GM19035 (cell line): ENCODE data around the gene ROR1.
"Not testable (repeated sequence)": the region's sequence is repeated elsewhere in the genome, so short reads cannot be mapped to it uniquely, and the experiment has no call there.

Experiments used
- ATAC-seq: cut with Tn5 transposase; IDR thresholded peaks from one replicate; pipeline ENCODE4 v1.9.1; 2021; ENCODE audit not compliant: unreplicated experiment

ROR1 gene

GRCh38 chr1:64087768-64088167 is 314.0 kb downstream of the ROR1 start:
- no peak for ATAC-seq

- ATAC-seq = no peak
These were observed 316.6 kb downstream of the ROR1 start for GRCh38 chr1:64090436-64090835.

- ATAC-seq = no peak
These were observed 319.1 kb downstream of the ROR1 start for GRCh38 chr1:64092851-64093371.

GRCh38 chr1:64093941-64094340 is 320.1 kb downstream of the ROR1 start:
- ATAC-seq = no peak

- ATAC-seq = no peak
These were observed 322.0 kb downstream of the ROR1 start for GRCh38 chr1:64095832-64096231.

- ATAC-seq = no peak
These were observed 324.0 kb downstream of the ROR1 start for GRCh38 chr1:64097859-64098258.

GRCh38 chr1:64098436-64098835 is 324.6 kb downstream of the ROR1 start:
- ATAC-seq = no peak

GRCh38 chr1:64098846-64099582 is 325.2 kb downstream of the ROR1 start:
- no peak for ATAC-seq

- no peak for ATAC-seq
These were observed 327.0 kb downstream of the ROR1 start for GRCh38 chr1:64100791-64101190.

GRCh38 chr1:64104585-64104984 is 330.8 kb downstream of the ROR1 start:
- not testable (repeated sequence) for ATAC-seq

GRCh38 chr1:64107118-64107519 is 333.3 kb downstream of the ROR1 start:
- no peak for ATAC-seq

GRCh38 chr1:64107632-64108031 is 333.8 kb downstream of the ROR1 start:
- ATAC-seq = no peak

- ATAC-seq = no peak
These were observed 337.3 kb downstream of the ROR1 start for GRCh38 chr1:64110924-64111777.

GRCh38 chr1:64111787-64112186 is 338.0 kb downstream of the ROR1 start:
- ATAC-seq = no peak

GRCh38 chr1:64112281-64112680 is 338.5 kb downstream of the ROR1 start:
- no peak for ATAC-seq

GRCh38 chr1:64114012-64114525 is 340.3 kb downstream of the ROR1 start:
- no peak for ATAC-seq

- no peak for ATAC-seq
These were observed 342.7 kb downstream of the ROR1 start for GRCh38 chr1:64116537-64116936.

- ATAC-seq = no peak
These were observed 343.7 kb downstream of the ROR1 start for GRCh38 chr1:64117492-64117891.

GRCh38 chr1:64121766-64122385 is 348.1 kb downstream of the ROR1 start:
- ATAC-seq = no peak

GRCh38 chr1:64122588-64122987 is 348.8 kb downstream of the ROR1 start:
- no peak for ATAC-seq

- no peak for ATAC-seq
These were observed 351.1 kb downstream of the ROR1 start for GRCh38 chr1:64124704-64125440.
